ENCODE measurements around the gene MAP4K1.
A peak's percentile ranks its signal among the peaks of the same experiment; 100 is the strongest.
"Not testable (repeated sequence)": the region's sequence is repeated elsewhere in the genome, so short reads cannot be mapped to it uniquely, and the experiment has no call there.

Gene MAP4K1

GRCh38 chr19:38631301-38631700, 13.5 kb upstream of the MAP4K1 start:
- not testable (repeated sequence) for H3K27me3 Mint-ChIP-seq; H3K4me3 Mint-ChIP-seq; ATAC-seq (replicated peaks; ENCODE audit: extremely low read depth, poor library complexity, severe bottlenecking); DNase-seq (ENCODE audit: low spot score in 2 of 2); H3K9me3 Mint-ChIP-seq; H3K27ac Mint-ChIP-seq (ENCODE audit: low read depth)
- Mint-ChIP-seq H3K4me1 (peaks cover 22% of the 10 kb centered on the region), H3K36me3 (ENCODE audit: insufficient read depth) (peaks cover 49% of the 10 kb centered on the region)

DNA sequence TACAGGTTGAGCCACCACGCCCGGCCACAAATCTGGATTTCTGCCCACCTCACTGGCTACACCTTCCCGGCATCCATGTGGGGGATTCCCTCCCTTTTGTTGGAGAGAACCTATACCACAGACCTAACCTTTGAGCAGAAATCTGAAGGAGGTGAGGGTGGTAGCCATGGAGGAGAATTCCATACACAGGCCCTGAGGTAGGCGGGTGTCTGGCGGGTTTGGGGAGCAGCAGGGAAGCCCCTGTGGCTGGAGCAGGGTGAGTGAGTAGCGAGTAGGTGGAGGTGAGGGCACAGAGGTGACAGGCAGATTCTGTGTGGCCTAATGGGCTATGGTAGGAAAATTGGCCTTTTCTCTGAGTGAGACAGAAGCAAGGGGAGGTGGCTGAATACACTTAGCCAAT, 11.8 kb upstream of the MAP4K1 start:
- ATAC-seq (replicated peaks; ENCODE audit: extremely low read depth, poor library complexity, severe bottlenecking), result no peak
- Mint-ChIP-seq H3K36me3 (ENCODE audit: insufficient read depth) (peaks cover 62% of the 10 kb centered on the region), H3K9me3 (no peaks in the 10 kb centered on the region), H3K4me1 (peaks cover 11% of the 10 kb centered on the region), H3K4me3 (no peak overlapping the region), H3K27me3 (no peaks in the 10 kb centered on the region), H3K27ac (ENCODE audit: low read depth) (no peak overlapping the region)
- DNase-seq (ENCODE audit: low spot score in 2 of 2), result no peak

DNA sequence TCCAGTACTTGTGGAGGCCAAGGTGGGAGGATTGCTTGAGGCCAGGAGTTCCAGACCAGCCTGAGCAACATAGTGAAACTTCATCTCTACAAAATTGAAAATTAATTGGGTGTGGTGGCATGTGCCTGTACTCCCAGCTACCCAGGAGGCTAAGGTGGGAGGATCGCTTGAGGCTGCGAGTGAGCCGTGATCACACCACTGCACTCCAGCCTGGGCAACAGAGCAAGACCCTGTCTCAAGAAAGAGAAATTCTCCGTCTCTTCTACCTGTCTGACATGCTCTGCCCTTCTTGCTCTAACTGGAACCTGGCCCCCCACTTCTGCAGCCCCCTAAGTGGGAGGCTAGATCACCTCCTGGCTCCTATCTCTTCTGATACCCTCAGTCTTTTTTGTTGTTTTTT, 8.6 kb upstream of the MAP4K1 start:
- Mint-ChIP-seq H3K27ac (ENCODE audit: low read depth) (no peak overlapping the region), H3K9me3 (no peaks in the 10 kb centered on the region), H3K27me3 (no peaks in the 10 kb centered on the region), H3K4me3 (no peak overlapping the region), H3K4me1 (peaks cover 9% of the 10 kb centered on the region), H3K36me3 (ENCODE audit: insufficient read depth) (peaks cover 71% of the 10 kb centered on the region)
- ATAC-seq (replicated peaks; ENCODE audit: extremely low read depth, poor library complexity, severe bottlenecking), result no peak
- DNase-seq (ENCODE audit: low spot score in 2 of 2), result no peak

DNA sequence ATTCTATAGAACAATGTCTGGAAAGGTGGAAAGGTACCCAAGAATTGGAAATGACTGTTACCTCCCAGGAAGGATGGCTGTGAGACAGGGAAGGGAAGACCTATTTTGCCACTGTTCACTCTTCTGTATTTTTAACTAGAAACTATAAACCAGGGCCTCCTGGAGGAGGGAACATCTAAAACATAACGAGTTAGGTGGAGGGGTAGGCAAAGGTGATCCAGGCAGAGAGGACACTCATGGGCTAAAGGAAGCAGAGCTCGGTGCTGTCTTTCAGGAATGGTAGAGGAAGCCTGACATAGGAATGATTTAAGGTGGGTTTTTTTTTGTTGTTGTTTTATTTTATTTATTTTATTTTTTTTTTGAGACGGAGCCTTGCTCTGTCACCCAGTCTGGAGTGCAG, 7.1 kb upstream of the MAP4K1 start:
- Mint-ChIP-seq H3K4me1 (peaks cover 15% of the 10 kb centered on the region), H3K4me3 (no peak overlapping the region), H3K9me3 (no peaks in the 10 kb centered on the region), H3K27me3 (no peaks in the 10 kb centered on the region), H3K36me3 (ENCODE audit: insufficient read depth) (peaks cover 74% of the 10 kb centered on the region), H3K27ac (ENCODE audit: low read depth) (no peak overlapping the region)
- DNase-seq (ENCODE audit: low spot score in 2 of 2) (no peak), ATAC-seq (replicated peaks; ENCODE audit: extremely low read depth, poor library complexity, severe bottlenecking) (no peak)

DNA sequence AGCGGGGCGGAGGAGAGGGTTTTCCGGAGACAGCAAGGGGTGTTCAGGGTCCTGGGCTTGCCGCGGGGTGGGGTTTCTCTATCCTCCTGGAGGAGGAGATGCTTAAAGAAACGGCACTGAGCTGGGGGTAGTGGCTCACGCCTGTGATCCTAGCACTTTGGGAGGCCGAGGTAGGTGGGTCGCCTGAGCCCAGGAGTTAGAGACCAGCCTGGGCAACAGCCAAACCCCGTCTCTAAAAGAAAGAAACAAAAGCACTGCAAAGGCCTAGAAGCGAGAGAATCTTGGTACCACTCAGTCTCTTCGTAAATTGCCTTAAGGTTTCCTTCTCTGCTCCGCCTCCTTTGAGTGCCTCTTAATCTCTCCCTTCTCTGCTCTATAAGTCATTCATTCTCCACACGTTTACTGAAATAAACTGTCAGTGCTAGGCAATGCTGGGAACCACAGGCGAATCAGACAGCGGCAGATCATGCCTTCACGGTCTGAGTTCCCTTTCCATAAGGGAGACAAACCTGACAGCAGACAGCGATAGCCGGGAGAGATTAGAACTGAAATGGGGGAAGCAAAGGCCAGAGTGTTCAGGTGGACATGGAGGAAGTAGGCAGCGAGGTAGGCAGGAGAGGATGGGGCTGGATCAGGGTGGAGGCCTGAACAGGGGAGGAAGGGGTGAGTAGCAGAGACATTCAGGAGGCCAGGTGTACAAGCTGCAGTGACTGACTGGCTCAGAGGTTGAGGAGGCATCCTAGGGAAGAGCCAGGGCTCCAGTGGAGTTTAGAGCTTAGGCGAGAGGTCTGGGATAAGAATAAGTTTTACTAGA, 1.8 kb upstream of the MAP4K1 start:
- Mint-ChIP-seq H3K4me1 (peaks cover 49% of the 10 kb centered on the region), H3K4me3 (peak overlapping the region; percentile 97), H3K9me3 (no peaks in the 10 kb centered on the region), H3K27ac (ENCODE audit: low read depth) (peak overlapping the region; percentile 97), H3K36me3 (ENCODE audit: insufficient read depth) (peaks cover 51% of the 10 kb centered on the region), H3K27me3 (no peaks in the 10 kb centered on the region)
- DNase-seq (ENCODE audit: low spot score in 2 of 2) (no peak), ATAC-seq (replicated peaks; ENCODE audit: extremely low read depth, poor library complexity, severe bottlenecking) (no peak)

DNA sequence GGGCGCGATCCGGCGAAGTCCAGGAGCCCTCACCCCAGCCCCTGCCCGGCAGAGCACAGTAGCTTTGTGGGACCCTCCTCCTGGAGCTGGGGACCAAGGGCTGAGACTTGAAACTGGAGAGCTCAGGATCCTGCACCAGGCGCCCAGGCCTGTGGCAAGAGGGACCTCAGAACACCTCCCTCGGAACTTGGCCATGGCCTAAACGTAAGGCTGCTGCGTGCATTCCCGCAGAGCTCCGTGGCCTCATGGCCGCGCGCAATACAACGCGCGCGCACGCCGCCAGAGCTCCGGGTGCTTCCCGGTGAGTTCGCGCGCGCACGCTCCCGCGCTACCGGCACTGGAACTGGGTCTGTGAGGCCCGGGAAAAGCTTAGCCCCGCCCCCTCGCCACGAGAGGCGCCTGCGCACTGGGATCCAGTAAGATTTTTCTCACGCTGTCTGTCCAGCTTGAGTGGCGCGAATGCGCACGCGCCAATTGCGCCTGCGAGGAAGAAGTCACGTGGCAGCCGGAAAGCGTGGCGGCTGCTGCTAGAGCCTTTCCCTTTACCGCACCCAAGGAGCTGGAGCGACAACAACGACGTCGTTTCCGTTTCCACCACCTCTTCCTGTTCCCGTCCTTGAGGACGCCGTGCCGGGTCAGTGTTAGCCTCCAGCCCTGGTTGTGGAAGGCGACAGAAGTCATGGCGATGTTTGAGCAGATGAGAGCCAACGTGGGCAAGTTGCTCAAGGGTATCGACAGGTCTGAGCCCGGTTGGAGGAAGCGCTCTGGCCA, 1.0 kb upstream of the MAP4K1 start, which contains the start of gene EIF3K:
Gene EIF3K (plus strand): TSS at position 599 of the 771 bp plus-strand sequence. CDS start 81 bp downstream, at position 680.
- ATAC-seq (replicated peaks; ENCODE audit: extremely low read depth, poor library complexity, severe bottlenecking) (peak; percentile 65), DNase-seq (ENCODE audit: low spot score in 2 of 2) (peak; percentile 91)
- H3K4me1 Mint-ChIP-seq, result peaks cover 49% of the 10 kb centered on the region
- H3K27me3 Mint-ChIP-seq, result no peaks in the 10 kb centered on the region
- H3K36me3 Mint-ChIP-seq (ENCODE audit: insufficient read depth), result peaks cover 49% of the 10 kb centered on the region
- H3K27ac Mint-ChIP-seq (ENCODE audit: low read depth), result peak within 1 kb of the TSS; percentile 99
- H3K9me3 Mint-ChIP-seq, result no peaks in the 10 kb centered on the region
- peak within 1 kb of the TSS; percentile 97 for H3K4me3 Mint-ChIP-seq

GRCh38 chr19:38617283-38617763, 430 bp downstream of the MAP4K1 start:
- DNase-seq (ENCODE audit: low spot score in 2 of 2) (no peak), ATAC-seq (replicated peaks; ENCODE audit: extremely low read depth, poor library complexity, severe bottlenecking) (no peak)
- H3K27me3 Mint-ChIP-seq, result no peaks in the 10 kb centered on the region
- peak overlapping the region; percentile 97 for H3K4me3 Mint-ChIP-seq
- H3K4me1 Mint-ChIP-seq, result peaks cover 62% of the 10 kb centered on the region
- peak overlapping the region; percentile 99 for H3K27ac Mint-ChIP-seq (ENCODE audit: low read depth)
- H3K9me3 Mint-ChIP-seq, result no peaks in the 10 kb centered on the region
- H3K36me3 Mint-ChIP-seq (ENCODE audit: insufficient read depth), result peaks cover 55% of the 10 kb centered on the region

GRCh38 chr19:38616265-38616664, 1.5 kb downstream of the MAP4K1 start:
- H3K4me3 Mint-ChIP-seq, result peak overlapping the region; percentile 97
- H3K36me3 Mint-ChIP-seq (ENCODE audit: insufficient read depth), result peaks cover 53% of the 10 kb centered on the region
- H3K27me3 Mint-ChIP-seq, result no peaks in the 10 kb centered on the region
- no peaks in the 10 kb centered on the region for H3K9me3 Mint-ChIP-seq
- DNase-seq (ENCODE audit: low spot score in 2 of 2) (no peak), ATAC-seq (replicated peaks; ENCODE audit: extremely low read depth, poor library complexity, severe bottlenecking) (no peak)
- H3K4me1 Mint-ChIP-seq, result peaks cover 65% of the 10 kb centered on the region
- peak overlapping the region; percentile 99 for H3K27ac Mint-ChIP-seq (ENCODE audit: low read depth)

- H3K9me3 Mint-ChIP-seq, result no peaks in the 10 kb centered on the region
- H3K4me1 Mint-ChIP-seq, result peaks cover 66% of the 10 kb centered on the region
- H3K36me3 Mint-ChIP-seq (ENCODE audit: insufficient read depth), result peaks cover 57% of the 10 kb centered on the region
- peak overlapping the region; percentile 76 for H3K27ac Mint-ChIP-seq (ENCODE audit: low read depth)
- H3K4me3 Mint-ChIP-seq, result peak overlapping the region; percentile 97
- no peaks in the 10 kb centered on the region for H3K27me3 Mint-ChIP-seq
- no peak for ATAC-seq (replicated peaks; ENCODE audit: extremely low read depth, poor library complexity, severe bottlenecking)
- DNase-seq (ENCODE audit: low spot score in 2 of 2), result no peak
Observed at GRCh38 chr19:38615007-38615581, 2.7 kb downstream of the MAP4K1 start.

- peak overlapping the region; percentile 97 for H3K4me3 Mint-ChIP-seq
- H3K9me3 Mint-ChIP-seq, result no peaks in the 10 kb centered on the region
- ATAC-seq (replicated peaks; ENCODE audit: extremely low read depth, poor library complexity, severe bottlenecking) (no peak), DNase-seq (ENCODE audit: low spot score in 2 of 2) (no peak)
- H3K4me1 Mint-ChIP-seq, result peaks cover 58% of the 10 kb centered on the region
- H3K27ac Mint-ChIP-seq (ENCODE audit: low read depth), result peak overlapping the region; percentile 78
- H3K36me3 Mint-ChIP-seq (ENCODE audit: insufficient read depth), result peaks cover 61% of the 10 kb centered on the region
- H3K27me3 Mint-ChIP-seq, result no peaks in the 10 kb centered on the region
Observed at GRCh38 chr19:38614289-38614688, 3.5 kb downstream of the MAP4K1 start.

DNA sequence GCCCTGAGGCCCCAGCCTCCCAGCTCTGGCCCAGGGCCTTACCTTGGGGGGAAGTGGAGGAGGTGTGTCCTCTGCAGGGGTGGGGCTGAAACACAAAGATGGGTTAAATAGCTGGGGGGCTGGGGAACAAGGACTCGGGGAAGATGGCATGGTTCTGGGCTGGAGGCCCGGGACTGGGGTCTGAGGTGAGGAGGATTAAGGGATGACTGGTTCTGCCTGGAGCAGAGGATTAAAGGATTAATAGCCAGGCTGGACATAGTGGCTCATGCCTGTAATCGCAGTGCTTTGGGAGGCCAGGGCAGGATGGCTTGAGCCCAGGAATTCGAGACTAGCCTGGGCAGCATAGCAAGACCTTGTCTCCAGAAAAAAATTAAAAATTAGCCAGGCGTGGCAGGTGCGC, 11.6 kb downstream of the MAP4K1 start:
- no peak for DNase-seq (ENCODE audit: low spot score in 2 of 2)
- H3K36me3 Mint-ChIP-seq (ENCODE audit: insufficient read depth), result peaks cover 66% of the 10 kb centered on the region
- H3K27me3 Mint-ChIP-seq, result no peaks in the 10 kb centered on the region
- peaks cover 26% of the 10 kb centered on the region for H3K4me1 Mint-ChIP-seq
- H3K9me3 Mint-ChIP-seq, result no peaks in the 10 kb centered on the region
- peak overlapping the region; percentile 77 for H3K27ac Mint-ChIP-seq (ENCODE audit: low read depth)
- H3K4me3 Mint-ChIP-seq, result no peak overlapping the region
- no peak for ATAC-seq (replicated peaks; ENCODE audit: extremely low read depth, poor library complexity, severe bottlenecking)

- not testable (repeated sequence) for DNase-seq (ENCODE audit: low spot score in 2 of 2); ATAC-seq (replicated peaks; ENCODE audit: extremely low read depth, poor library complexity, severe bottlenecking); H3K27ac Mint-ChIP-seq (ENCODE audit: low read depth); H3K4me3 Mint-ChIP-seq; H3K9me3 Mint-ChIP-seq; H3K27me3 Mint-ChIP-seq
- H3K4me1 Mint-ChIP-seq, result peaks cover 30% of the 10 kb centered on the region
- peaks cover 56% of the 10 kb centered on the region for H3K36me3 Mint-ChIP-seq (ENCODE audit: insufficient read depth)
Observed at GRCh38 chr19:38602856-38603255, 14.9 kb downstream of the MAP4K1 start.
